GM19240 (cell line): ENCODE data around the gene PSKH1.
"Not testable (repeated sequence)": the region's sequence is repeated elsewhere in the genome, so short reads cannot be mapped to it uniquely, and the experiment has no call there.

Experiments
- DNase-seq: peaks from one replicate; pipeline ENCODE4 v3.0.0; 2011; ENCODE audit warnings: low spot score; ENCODE audit not compliant: insufficient read length

Gene PSKH1

DNA sequence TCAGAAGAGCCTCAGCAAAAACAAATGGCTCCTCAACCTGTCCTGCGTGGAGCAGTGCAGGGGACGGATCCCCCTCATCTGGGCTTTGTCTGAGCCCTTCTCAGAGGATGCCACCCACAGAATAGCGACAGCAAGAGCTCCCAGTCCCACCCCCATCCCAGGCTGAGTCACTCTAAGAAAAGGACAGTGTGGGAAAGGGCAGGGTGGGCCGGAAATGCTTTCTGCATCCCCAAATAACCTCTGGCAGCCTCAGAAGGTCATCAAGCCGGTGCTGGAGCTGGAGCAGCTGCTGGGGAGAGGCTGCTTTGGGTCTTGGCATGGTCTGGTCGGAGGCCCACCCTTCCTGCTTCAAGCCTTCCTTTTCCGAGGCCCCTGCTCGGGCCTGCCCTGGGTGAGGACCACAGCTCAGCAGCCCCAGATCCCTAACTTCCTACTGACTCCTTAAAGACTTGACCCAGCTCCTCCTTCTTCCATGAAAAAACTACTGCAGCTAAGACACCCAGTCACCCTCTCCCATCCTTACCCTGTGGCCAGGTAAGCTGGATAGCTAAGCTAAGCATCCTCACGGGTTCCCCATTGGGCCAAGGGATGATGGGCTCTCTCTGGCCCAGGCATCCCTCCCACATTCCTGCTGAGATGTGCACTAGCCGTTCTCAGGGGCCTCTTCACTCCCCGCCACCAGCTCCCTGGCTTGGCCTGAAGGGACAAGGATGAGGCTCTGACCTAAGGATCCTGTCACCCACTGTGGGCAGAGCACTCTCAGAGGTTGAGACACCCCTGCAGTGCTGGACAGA is 66.7 kb downstream of the PSKH1 start:
- DNase-seq = no peak

DNA sequence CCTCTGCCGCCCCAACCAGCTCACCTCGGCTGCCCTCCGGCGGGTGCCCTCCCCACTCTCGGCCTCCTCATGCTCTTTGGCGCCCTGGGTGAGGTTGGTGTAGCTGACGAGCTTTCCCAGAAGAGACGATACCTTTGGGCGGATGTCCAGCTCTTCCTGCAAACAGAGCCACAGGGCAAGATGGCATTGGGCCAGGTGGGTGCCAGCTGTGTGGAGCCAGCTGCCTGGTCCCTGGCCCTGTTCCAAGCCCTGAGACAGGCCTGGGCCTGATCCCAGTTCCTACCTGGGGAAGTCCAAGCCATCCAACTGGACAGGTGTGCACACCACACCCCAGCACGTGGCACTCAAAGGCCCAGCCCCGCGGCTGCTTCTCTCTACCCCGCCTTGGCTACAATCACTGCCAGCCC is 68.5 kb downstream of the PSKH1 start:
- DNase-seq = no peak

DNA sequence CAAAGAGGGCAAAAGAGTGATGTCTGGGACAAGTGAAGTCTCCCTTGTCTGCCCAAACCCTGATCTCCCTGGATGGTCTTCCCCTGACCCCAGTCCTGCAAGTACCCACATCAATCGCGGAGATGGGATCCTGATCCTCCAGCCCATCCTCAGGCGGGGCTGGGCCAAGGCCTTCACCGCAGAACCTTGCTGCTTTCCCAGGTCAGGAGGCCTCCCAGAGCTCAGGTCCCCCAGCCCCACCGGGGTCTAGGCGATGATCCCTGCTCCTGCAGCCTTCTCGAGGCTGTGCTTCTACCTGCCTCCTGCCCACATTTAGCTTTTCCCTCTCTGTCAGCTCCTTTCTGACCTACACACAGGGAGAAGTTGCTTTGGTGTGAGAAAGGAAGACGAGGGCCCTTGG is 69.1 kb downstream of the PSKH1 start:
- no peak for DNase-seq

DNA sequence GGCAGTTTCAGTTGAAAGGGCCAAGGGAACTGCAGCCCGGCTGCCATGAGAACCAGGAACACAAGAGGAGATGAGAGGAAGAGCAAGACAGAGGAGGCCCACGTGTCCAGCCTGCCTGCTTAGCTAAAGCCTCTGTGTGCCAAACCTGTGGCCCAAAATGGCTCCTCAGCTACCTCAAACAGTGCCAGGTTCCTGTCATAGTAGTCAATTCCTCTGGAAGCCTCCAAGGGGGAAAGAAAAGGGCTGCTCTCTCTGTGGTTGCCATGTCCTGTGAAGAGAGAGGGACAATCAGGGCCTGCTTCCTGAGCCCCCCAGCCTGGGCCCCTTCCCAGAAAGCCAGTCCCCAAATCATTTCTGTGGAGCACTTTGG is 70.2 kb downstream of the PSKH1 start:
- DNase-seq = no peak

DNA sequence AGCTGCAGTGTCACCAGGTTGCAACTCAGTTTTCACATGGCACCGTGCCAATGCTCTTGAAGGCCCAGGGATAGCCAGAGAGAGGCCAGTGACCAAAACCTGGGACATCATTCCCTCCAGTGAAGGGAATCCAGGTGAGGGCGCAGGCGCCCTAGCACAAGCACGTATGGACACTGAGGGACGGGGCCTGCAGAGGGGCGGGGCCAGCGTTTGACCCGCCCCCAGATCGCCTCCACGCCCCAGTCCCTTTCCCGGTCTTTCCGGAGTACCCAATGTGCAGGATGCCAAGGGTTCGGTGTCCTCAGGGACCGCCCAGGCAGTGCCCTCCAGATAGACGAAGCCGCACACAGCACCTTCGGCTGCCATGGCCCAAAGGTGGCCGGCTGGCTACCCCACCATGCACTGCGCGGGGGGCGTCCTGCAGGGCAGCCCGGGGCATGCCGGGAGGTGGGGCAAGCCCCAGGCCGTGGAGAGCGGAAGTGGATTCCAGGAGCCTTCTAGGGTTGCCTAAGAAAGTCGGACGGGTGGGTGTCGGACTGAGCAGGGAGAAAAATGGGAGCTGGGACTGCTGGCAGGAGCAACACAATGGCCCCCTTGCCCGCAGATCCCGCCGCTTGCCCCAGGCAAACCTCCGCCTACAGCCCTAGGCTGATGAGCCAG is 70.7 kb downstream of the PSKH1 start:
- no peak for DNase-seq

DNA sequence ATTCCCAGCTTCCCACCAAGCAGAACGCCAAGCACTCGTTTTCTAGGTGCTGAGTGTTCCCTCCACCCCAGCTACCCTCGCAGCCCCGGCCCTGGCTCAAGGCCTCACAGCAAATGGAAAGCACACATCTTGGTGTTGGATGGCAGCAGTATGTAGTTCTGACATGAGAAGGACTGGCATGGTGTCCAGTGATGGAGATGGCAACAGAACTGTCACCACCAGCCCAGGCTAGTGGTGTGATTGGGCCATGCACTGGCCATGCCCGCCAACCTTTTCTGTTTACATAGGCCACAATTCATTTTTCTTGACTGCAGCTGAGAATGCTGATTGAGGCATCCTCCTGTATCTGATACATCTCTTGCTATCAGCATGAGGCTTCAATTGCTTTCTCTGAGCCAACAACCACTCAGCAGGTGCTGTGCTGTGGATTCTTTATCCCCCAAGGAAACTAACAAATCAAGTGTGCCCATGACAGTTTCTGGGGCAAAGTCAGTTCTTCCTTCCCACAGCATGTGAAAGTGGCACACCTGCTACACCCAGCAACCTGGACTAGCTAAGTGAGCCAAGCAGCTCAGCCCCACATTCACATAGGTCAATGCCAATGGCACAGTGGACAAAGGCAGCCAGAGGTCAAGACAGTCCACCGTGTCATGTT is 71.5 kb downstream of the PSKH1 start:
- DNase-seq = no peak

DNA sequence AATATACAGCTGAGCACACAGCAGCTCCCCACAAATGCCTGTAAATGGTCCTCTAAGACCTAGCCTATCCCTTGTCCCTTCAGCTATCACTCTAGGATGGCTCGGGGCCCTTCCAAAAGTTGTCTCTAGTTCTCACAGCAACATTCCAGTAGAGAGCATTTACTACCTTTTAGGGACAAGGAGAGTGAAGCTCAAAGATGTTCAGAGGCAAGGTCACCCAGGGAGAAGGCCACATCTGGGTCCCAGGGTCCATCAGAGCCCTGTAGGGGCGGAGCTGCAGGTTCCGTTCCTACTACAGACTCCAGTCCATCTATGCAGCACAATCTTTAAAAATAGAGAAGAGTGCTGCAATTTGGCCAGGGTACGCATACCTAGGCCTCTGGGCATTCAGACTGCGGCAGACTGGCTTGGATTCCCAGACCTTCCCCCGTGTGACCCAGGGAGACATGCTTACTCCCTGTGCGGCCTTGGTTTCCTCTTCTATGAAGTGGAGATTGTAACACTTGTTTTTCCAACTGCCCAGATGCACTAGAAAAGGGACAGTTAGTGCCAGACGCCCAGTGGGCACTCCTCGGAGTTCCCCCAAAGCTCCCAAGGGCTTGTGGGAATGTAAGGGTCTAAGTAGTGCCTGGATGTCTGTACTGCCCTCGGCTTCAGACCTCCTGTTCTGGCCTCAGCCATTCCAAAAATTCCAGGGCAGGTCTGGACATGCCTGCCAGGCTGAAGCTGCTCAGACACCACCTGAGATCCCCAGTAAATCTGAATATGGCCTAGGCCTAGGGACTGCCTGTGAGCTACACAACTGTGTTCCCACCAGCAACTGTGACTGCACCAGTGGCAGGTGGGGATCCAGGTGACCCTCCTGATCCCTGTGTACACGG is 72.9 kb downstream of the PSKH1 start:
- no peak for DNase-seq

DNA sequence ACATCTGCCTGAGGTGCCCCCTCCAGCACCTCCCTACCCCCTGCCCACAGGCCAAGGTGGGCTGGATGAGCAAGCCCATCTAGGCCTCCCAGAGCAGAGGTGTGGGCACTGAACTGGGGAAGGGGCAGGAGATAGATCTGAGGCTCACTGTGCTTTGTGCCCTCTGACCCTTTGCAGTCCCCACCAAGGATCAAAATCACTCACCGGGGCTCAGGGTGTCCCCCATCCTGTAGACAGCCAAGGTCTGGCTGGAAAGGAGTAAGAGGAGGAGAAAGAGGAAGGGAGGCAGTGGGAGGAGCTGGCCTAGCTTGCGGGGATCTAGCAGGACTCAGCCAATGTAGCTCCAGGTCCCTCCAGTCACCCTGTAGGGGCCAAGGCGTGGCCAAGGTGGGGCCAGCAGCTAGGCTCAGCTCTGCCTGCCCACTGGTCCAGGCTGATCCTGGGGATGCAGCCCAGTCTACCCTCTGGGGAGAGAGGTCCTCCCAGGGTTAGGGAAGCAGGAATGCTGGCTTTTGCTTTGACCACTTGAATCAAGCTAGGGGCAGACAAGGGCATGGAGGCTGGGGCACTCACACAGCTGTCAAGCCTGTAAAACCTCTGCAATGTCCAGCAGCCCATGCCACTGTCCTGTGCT is 73.6 kb downstream of the PSKH1 start:
- no peak for DNase-seq

DNA sequence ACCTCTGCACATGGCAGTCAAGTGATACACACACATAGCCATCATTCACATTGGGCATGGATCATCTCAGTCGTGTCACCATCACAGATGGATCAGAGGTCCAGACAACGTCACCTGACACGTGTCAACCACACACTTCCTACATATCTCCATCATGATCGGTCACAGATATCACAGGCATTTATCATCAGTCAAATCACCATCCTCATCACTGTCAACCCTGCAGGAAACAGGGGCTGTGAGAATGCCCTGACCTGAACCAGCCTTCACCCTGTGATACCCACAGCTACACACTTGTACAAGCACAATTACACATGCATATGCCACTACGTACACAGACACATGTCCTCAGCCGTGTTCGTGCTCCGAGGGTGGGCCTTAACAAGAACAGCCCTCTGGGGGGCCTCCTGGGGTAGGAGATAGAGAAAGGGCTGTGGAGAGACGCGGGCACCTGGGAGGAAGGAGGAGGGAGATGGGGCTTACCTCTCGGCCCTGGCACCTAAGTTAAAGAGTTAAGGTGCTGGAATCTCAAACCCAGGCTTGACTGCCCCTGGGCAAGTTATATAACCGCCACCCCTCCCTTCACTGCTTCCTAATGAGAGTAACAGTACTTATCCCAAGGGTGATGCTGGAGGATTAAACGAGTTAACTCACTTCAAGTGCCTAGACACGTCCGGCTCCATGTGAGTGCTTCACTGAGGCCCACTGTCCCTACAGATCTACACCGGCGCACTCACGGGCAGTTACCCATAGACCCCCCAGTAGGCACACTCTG is 74.3 kb downstream of the PSKH1 start:
- DNase-seq = no peak

DNA sequence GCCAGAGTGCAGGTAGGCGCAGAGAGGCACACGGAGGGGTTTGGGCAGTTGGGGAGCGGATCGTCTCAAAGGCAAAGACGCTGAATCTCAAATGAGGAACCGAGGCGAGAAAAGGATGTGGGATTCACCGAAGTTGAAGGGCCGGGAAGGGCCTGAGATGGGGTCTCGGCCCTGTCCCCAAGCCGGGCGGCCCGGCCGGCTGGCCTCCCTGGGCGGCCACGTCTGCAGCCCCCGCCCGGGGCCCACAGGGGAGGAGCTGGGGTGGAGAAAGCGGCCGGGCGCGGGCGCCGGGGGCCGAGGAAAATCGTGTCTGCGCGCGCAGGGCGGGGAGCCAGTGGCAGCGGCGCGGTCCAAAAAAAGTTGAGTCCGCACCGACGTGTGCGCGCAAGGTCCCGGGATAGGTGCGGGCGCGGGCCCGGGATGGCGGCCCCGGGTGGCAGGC is 74.9 kb downstream of the PSKH1 start:
- DNase-seq = no peak

DNA sequence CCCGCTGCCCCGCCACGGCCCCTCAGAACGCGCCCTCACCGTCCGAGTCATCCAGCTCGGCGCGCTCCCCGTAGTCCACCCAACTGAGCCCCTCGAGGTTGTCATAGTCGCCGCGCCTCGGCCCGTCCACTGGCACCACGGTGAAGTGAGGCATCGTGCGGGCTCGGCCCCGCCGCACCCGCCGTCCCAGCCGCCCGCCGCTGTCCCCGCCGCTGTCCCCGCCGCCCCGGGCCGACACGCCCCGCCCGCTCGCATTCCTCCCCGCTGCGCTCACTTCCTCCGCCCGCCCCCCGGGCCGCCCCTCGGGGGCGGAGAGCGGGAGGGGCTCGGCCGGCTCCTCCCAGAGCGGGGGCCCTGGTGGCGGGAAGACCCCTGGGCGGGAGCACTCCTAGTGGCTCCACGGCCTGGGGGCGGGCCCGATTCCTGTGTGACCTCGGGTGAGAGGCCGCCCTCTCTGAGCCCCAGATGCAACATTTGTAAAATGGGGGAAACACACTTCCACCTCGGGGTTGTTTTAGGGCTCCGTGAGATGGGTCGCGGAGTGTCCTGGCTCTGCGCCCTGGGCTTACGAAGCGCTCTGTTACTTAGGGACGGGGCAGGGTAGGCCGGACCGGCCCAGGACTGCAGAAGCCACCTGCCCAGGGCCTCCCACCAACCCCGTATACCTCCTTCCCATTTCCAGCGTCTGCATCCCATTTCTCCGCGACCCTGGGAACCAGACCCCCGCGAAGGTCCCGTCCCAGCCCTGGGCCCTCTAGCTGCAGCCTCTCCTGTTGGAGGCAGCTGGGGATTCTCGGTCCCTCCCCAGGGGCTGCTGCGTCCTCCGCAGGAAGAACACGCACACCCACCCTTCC is 75.6 kb downstream of the PSKH1 start, which contains the start of gene SLC12A4:
Gene SLC12A4, minus strand, starts transcription at position 238 of the 854 bp plus-strand sequence. Its CDS starts 84 bp downstream, at position 154.
- peak; percentile 93 for DNase-seq

DNA sequence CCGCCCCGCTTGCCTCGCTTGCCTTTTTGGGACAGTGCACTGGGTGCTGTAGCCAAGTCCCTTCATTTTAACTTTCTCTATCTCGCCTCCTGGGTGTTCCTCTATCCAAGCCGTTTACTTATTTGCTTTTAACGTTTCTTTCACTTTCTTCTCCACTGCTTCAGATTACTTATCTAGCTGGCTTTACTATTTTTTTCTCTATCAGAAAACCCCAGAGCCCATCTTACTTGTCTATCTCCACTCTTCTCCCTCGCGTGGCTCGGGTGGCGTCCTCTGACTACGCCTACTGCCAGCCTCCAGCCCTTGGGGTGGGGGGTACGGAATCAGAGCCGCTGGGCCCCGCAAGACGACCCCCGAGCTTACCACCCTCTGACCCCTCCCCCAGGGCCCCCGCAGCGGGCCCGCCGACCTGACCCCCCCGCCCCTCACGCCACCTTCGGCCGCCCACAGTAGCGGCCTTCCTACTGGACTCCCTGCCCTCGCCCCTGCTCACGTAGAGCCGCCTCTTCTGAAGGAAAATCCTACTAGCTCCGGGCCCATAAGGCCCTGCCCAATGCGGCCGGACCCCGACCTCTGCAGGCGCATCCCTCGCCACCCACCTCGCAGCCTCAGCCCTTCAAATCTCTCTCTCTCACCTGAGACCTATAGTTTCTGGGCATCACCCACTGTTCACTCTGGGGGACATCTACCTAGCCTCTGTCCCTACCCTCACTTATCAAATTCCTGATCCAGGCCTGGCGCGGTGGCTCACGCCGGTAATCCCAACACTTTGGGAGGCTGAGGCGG is 76.4 kb downstream of the PSKH1 start:
- DNase-seq = no peak

DNA sequence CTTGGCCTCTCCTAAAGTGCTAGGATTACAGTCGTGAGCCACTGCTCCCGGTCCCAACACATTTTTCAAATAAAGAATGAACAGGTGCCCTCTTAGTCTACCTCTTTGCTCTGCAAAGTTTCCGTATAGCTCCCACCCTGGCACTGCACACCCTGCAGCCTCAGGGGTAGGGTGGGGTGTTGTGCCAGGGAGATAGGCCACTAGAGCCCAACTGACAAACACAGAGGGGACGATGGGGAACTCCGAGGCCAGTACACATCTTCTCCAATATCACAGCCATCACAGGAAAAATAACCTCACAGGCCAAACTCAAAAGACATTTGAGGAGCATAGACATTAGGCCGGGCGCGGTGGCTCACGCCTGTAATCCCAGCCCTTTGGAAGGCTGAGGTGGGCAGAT is 78.1 kb downstream of the PSKH1 start:
- no peak for DNase-seq

DNA sequence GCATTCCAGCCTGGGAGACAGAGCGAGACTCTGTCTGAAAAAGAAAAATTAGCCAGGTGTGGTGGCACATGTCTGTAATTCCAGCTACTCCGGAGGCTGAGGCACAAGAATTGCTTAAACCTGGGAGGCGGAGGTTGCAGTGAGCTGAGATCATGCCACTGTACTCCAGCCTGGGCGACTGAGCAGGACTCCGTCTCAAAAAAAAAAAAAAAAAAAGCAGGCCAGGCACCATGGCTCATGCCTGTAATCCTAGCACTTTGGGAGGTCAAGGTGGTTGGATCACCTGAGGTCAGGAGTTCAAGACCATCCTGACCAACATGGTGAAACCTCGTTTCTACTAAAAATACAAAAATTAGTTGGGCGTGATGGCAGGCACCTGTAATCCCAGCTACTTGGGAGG is 79.2 kb downstream of the PSKH1 start:
- not testable (repeated sequence) for DNase-seq

DNA sequence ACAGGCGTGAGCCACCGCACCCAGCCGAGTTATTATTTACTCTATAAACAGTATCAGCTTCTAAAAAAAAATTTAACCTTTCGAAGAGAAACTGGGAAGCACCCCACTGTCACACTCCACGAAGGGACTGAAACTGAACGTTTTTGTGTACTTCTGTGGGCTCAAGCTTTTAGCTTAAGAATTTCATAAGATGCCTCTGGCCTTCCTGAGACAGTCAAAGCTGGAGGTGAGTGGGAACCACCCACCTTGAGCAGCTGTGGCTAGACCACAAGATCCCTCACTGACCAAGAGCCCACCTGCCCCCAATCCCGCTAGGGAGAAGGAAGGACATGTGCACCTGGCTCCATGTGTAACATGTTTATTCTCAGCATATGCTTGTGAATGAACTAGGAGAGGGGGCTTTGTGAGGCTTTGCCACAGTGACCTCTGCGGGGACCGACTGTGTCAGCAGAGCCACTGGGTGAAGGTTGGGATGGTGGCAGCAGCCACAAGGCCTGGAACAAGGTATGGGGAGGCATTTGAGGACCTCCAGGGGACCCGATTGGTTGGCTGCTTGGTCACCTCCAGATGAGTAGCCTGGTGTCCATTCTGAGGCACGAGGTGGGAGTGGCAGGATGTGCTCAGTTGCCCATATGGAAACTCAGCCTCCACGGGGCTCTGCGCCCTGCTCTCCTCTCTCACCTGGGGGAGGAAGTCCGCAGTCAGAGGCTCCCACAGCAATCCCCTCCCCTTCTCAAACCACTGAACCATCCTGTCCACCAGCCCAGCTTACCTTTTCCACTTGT is 82.5 kb downstream of the PSKH1 start:
- no peak for DNase-seq

DNA sequence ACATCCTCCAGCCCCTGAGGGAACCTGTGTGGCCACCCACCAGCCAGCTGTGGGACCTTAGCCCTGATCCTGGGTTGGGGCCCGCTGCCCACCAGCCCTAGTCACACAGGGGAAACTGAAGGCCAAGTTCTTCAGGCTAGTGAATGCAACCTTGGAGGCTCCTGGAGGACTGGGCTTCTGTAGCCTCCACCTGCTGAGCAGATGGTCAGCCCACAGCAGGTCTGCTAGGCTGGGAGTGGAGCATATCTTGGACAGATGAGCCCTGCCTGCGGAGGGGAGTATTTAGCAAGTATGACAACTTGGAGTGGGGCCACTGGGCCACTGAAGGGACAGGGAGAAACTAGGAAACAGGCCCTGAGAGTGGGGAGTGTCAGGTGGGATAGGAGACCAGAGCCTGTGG is 83.2 kb downstream of the PSKH1 start:
- no peak for DNase-seq

DNA sequence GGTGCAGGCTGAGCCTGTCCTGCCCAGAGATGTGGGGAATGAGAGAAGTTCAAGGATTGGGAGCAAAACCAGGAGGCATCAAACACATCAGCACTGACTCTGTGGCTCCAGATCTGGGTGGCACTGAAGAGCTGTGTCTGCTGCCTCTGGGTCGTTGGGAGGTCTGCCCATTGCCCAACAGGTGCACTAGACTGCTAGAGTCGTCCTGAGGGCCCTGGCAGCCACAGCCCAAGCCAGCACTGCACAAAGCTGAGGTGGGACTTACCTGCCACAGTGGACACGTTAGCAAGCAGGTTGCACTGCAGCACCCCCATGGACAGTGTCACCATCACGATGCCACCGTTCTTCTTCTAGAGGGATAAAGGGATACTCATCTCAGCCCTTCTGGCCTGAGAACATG is 84.0 kb downstream of the PSKH1 start:
- DNase-seq = no peak
